HepG2 (cell line): ENCODE measurements around the gene KCNQ1OT1. TPM values are rescaled to one million over a fixed set of nuclear protein-coding genes. Genes with fewer than 3 reads are reported as not detected.
A peak's percentile ranks its signal among the peaks of the same experiment; 100 is the strongest.

Experiments used
- ATAC-seq: fragments of 200-7000 bp; cut with Tn5 transposase; 3 replicates; pipeline ENCODE4 v1.9.1; 2020; ENCODE audit warnings: mild to moderate bottlenecking, moderate library complexity
- BruUV-seq: library from RNA; stranded (reverse); fragments of 400-500 nt; replicated peaks from 2 replicates; lab custom pipeline; 2021; lab: Mats Ljungman, UMichigan
- CTCF ChIA-PET: fragments of 300-600 bp; formaldehyde crosslinking; extraction: SDS; loops from one replicate; lab custom pipeline; 2021; ENCODE audit warnings: low total read pairs, inconsistent platforms, low intra/inter-chr PET ratio; lab: Yijun Ruan, JAX
- POLR2A ChIA-PET: fragments of 350-600 bp; sonication (Branson Sonifier 250); formaldehyde crosslinking; loops from one replicate; lab custom pipeline; 2020; ENCODE audit warnings: antibody characterized with exemption, inconsistent platforms; lab: Yijun Ruan, JAX
- DNase-seq: peaks from one replicate; pipeline ENCODE4 v3.0.0-alpha.2; 2015; ENCODE audit warnings: low spot score
- FAIRE-seq: peaks from 3 replicates; lab custom pipeline; 2011; peaks lifted over from hg19 to GRCh38; lab: Jason Lieb, UNC
- H2AFZ ChIP-seq: one replicate; pipeline ENCODE4 v1.6.1; 2011; ENCODE audit warnings: low read length, inconsistent platforms
- H3K27ac ChIP-seq: fragments of 300-600 bp; 3 replicates; pipeline ENCODE4 v1.8.0; 2011; ENCODE audit warnings: mixed run types, mild to moderate bottlenecking, mixed read lengths, low read length, inconsistent platforms; ENCODE audit not compliant: insufficient read depth; ENCODE audit errors: extremely low read length
- H3K27me3 ChIP-seq, 2 experiments: fragments of 200-600 bp in 1 of 2; 2 replicates in 1 of 2; 3 replicates in 1 of 2; pipeline versions ENCODE4 v1.6.0 to v1.8.0; 2011; ENCODE audit warnings: low read length in 2 of 2, mild to moderate bottlenecking in 2 of 2, moderate library complexity in 2 of 2, inconsistent platforms in 1 of 2; ENCODE audit not compliant: insufficient read depth in 2 of 2, control insufficient read depth in 1 of 2
- H3K36me3 ChIP-seq, 2 experiments: fragments of 200-600 bp in 1 of 2; replicated peaks in 1 of 2; 2 replicates in 1 of 2; 3 replicates in 1 of 2; pipeline versions ENCODE4 v1.5.1 to v1.8.0; 2011; ENCODE audit warnings: low read length in 2 of 2, inconsistent platforms in 1 of 2; ENCODE audit not compliant: insufficient read depth in 2 of 2, control insufficient read depth in 1 of 2
- H3K4me1 ChIP-seq: 2 replicates; pipeline ENCODE4 v1.5.1; 2012; ENCODE audit warnings: low read length, inconsistent platforms; ENCODE audit not compliant: insufficient read depth
- H3K4me2 ChIP-seq: 2 replicates; pipeline ENCODE4 v1.6.0; 2011; ENCODE audit warnings: low read depth, low read length, inconsistent platforms
- H3K4me3 ChIP-seq, 3 experiments: fragments of 200-600 bp in 1 of 3; sonication (generic), shearing (Covaris generic) in 1 of 3; replicated peaks in 1 of 3; 2 replicates each; pipeline ENCODE4 v1.5.1; 2011 to 2016; ENCODE audit warnings: low read length in 3 of 3, inconsistent platforms in 2 of 3, low read depth in 2 of 3, mild to moderate bottlenecking in 2 of 3, control low read depth in 1 of 3, mixed read lengths in 1 of 3; ENCODE audit not compliant: insufficient read depth in 1 of 3
- H3K79me2 ChIP-seq: one replicate; pipeline ENCODE4 v1.6.1; 2011; ENCODE audit warnings: low read length, inconsistent platforms; ENCODE audit not compliant: insufficient read depth
- H3K9ac ChIP-seq: 2 replicates; pipeline ENCODE4 v1.6.0; 2011; ENCODE audit warnings: mild to moderate bottlenecking, low read depth, low read length, inconsistent platforms; ENCODE audit not compliant: insufficient read depth
- H3K9me3 ChIP-seq: 2 replicates; pipeline ENCODE4 v1.5.1; 2012; ENCODE audit warnings: mild to moderate bottlenecking, low read length
- H4K20me1 ChIP-seq: 2 replicates; pipeline ENCODE4 v1.6.0; 2011; ENCODE audit warnings: inconsistent platforms, mild to moderate bottlenecking, low read length, moderate library complexity; ENCODE audit not compliant: insufficient read depth
- BRD4 ChIP-seq: sonication (generic); formaldehyde crosslinking; IDR thresholded peaks from 2 replicates; pipeline ENCODE4 v1.4.0; 2020; ENCODE audit warnings: missing genetic modification reagents
- GATA4 ChIP-seq: sonication (generic); IDR thresholded peaks from 2 replicates; pipeline ENCODE4 v1.6.1; 2016; ENCODE audit warnings: antibody characterized with exemption, low read depth, borderline replicate concordance
- NCOA1 ChIP-seq: sonication (generic); formaldehyde crosslinking; IDR thresholded peaks from 2 replicates; pipeline ENCODE4 v1.9.0; 2021; ENCODE audit warnings: missing genetic modification reagents
- NFRKB ChIP-seq: fragments of 450-650 bp; IDR thresholded peaks from 2 replicates; pipeline ENCODE4 v1.6.1; 2017
- POLR2G ChIP-seq: fragments of 200-400 bp; formaldehyde crosslinking; IDR thresholded peaks from 2 replicates; pipeline ENCODE4 v1.6.1; 2018; ENCODE audit warnings: mild to moderate bottlenecking, low read depth, low read length, moderate library complexity
- RBM22 ChIP-seq: fragments of 200-400 bp; formaldehyde crosslinking; optimal IDR thresholded peaks from 2 replicates; pipeline ENCODE3; 2017; ENCODE audit warnings: mild to moderate bottlenecking, low read length, moderate library complexity
- RFX5 ChIP-seq: IDR thresholded peaks from 2 replicates; pipeline ENCODE4 v1.6.1; 2011; ENCODE audit warnings: low read depth, low read length, improper control_type of control experiment
- SRF ChIP-seq: IDR thresholded peaks from 2 replicates; pipeline ENCODE4 v1.6.1; 2011; ENCODE audit warnings: mild to moderate bottlenecking, low read depth, low read length, moderate library complexity
- WGBS: methylation state at CpG from one replicate; pipeline ENCODE4 v1.1.6; 2017; ENCODE audit warnings: low lambda C conversion rate; 5-methylcytosine and 5-hydroxymethylcytosine counted together
- in situ Hi-C: cut with HindIII; loops from 2 replicates; pipeline ENCODE4 v1.10.0; 2017; ENCODE audit warnings: low pct_unique_long_range_greater_than_20kb; ENCODE audit not compliant: extremely low pct_ligation_motif_present
- intact Hi-C: fragments of 100-400 bp; cut with micrococcal nuclease; formaldehyde crosslinking; loops from one replicate; pipeline ENCODE4 v1.10.0; 2022; ENCODE audit not compliant: unreplicated experiment
- polyA plus RNA-seq, 8 experiments: library from polyadenylated mRNA; depleted of rRNA in 3 of 8; stranded (reverse) in 7 of 8; unstranded in 1 of 8; fragments of >200 nt; fragmentation: Illumina TruSeq in 4 of 8; extraction: Trizol in 4 of 8; gene quantifications; 2 replicates each; pipeline versions ENCODE4 v1.2.1 to v1.2.3, GENCODE V29; 2011 to 2016; ENCODE audit warnings: low read depth in 4 of 8, missing spikeins in 1 of 8, mixed read lengths in 1 of 8; ENCODE audit not compliant: insufficient read depth in 1 of 8
- total RNA-seq, 5 experiments: library from RNA; depleted of rRNA; stranded (reverse); fragments of >200 nt; fragmentation: Illumina TruSeq; extraction: Trizol; gene quantifications; 2 replicates each; pipeline ENCODE4 v1.2.3, GENCODE V29; 2016; ENCODE audit warnings: low read depth in 1 of 5
- TF ChIP-seq, protein P1 (sequence below): sonication (generic); formaldehyde crosslinking; conservative IDR thresholded peaks from 2 replicates; pipeline ENCODE4 v1.8.1; 2023; ENCODE audit warnings: missing genetic modification reagents
- TF ChIP-seq, protein P2 (sequence below): sonication (generic); formaldehyde crosslinking; IDR thresholded peaks from 2 replicates; pipeline ENCODE4 v1.4.0; 2020; ENCODE audit warnings: missing genetic modification reagents
- TF ChIP-seq, protein P3 (sequence below): sonication (generic); formaldehyde crosslinking; conservative IDR thresholded peaks from 2 replicates; pipeline ENCODE4 v1.4.0; 2020; ENCODE audit warnings: missing genetic modification reagents

Gene KCNQ1OT1
- total and polyA plus RNA-seq, 2 of the 13 experiments (the other 11 are each of a cell fraction or from before 2014, with no cell fraction given): 1.3 to 18.9 TPM

DNA sequence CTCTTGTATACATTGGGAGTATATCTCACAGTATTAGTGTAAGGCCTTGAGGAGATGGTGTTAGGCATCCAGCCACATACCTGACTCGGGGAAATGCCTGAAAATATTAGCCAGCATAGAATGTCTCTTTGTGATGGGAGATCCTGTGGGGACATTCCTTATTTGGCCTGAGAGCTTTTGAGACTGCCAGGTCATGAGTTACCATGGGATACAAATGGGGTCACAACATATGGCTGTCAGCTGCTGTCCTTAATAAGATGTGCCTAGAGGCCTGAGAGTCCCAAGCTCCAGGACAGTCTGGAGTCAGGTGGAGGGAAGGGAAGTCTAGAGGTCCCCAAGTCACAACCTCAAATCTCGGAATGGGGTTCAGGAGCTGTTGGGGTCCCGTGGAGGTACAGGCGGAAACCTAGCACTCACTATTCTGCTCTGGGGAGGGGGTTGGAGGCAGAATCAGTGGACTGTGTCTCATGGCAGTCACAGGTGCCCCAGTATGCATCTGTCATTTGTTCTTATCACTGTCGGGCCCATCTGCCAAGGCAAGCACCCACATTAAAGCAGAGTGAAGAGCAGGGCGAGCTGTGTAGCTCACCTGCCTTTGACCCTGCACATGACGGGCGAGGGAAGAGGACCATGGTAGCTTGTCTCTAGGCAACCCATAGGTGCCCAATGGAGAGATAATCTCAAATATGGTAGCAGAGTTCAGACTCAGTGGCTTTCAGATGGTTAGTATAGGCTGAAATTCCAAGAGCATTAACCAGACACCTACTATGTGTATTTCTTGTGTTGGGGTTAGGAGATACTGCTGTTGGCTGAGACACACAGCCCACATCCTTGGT, 29.9 kb downstream of the KCNQ1OT1 start:
- no peak overlapping the region for H3K4me2 ChIP-seq
- BruUV-seq: no TSS peak
- H3K4me3 ChIP-seq: no peak overlapping the region
- no peak overlapping the region for H2AFZ ChIP-seq
- 89% methylated on average over 4 of the region's 8 CpGs for WGBS
- peaks cover 97% of the 10 kb centered on the region for H3K79me2 ChIP-seq
- ChIA-PET POLR2A (interaction anchor here (1.1 kb wide), 1 partner anchor 112 kb away, joined by 3 read pairs; no protein-coding TSS in a partner anchor), CTCF (no interaction called here)
- H3K9me3 ChIP-seq: no peaks in the 10 kb centered on the region
- intact Hi-C loops (no loop called here), in situ Hi-C loops (loop anchor here (10.0 kb wide), 1 partner anchor 135 kb away; no protein-coding TSS in a partner anchor)
- no peak overlapping the region for H3K27ac ChIP-seq
- peaks cover 37 to 95% of the 10 kb centered on the region in 2 experiments for H3K36me3 ChIP-seq
- H3K27me3 ChIP-seq: no peaks in the 10 kb centered on the region
- peaks cover 99% of the 10 kb centered on the region for H4K20me1 ChIP-seq
- FAIRE-seq (no peak), ATAC-seq (no peak), DNase-seq (no peak)
- peaks cover 97% of the 10 kb centered on the region for H3K4me1 ChIP-seq
- TF ChIP-seq, protein P1, sequence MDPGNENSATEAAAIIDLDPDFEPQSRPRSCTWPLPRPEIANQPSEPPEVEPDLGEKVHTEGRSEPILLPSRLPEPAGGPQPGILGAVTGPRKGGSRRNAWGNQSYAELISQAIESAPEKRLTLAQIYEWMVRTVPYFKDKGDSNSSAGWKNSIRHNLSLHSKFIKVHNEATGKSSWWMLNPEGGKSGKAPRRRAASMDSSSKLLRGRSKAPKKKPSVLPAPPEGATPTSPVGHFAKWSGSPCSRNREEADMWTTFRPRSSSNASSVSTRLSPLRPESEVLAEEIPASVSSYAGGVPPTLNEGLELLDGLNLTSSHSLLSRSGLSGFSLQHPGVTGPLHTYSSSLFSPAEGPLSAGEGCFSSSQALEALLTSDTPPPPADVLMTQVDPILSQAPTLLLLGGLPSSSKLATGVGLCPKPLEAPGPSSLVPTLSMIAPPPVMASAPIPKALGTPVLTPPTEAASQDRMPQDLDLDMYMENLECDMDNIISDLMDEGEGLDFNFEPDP (CRISPR knock-in tag): 0 out of 2 replicates have a peak, but pooled peaks have one; percentile 30
- TF ChIP-seq, protein P2, sequence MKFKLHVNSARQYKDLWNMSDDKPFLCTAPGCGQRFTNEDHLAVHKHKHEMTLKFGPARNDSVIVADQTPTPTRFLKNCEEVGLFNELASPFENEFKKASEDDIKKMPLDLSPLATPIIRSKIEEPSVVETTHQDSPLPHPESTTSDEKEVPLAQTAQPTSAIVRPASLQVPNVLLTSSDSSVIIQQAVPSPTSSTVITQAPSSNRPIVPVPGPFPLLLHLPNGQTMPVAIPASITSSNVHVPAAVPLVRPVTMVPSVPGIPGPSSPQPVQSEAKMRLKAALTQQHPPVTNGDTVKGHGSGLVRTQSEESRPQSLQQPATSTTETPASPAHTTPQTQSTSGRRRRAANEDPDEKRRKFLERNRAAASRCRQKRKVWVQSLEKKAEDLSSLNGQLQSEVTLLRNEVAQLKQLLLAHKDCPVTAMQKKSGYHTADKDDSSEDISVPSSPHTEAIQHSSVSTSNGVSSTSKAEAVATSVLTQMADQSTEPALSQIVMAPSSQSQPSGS: no peak
- TF ChIP-seq SRF: 0 out of 2 replicates have a peak, but pooled peaks have one; percentile 39
- no peak for TF ChIP-seq GATA4
- peak; percentile 49 for TF ChIP-seq POLR2G
- peak; percentile 97 for TF ChIP-seq RBM22
- TF ChIP-seq NFRKB: no peak
- peak; percentile 72 for TF ChIP-seq RFX5
- no peak for TF ChIP-seq NCOA1 (CRISPR knock-in tag)
- TF ChIP-seq, protein P3, sequence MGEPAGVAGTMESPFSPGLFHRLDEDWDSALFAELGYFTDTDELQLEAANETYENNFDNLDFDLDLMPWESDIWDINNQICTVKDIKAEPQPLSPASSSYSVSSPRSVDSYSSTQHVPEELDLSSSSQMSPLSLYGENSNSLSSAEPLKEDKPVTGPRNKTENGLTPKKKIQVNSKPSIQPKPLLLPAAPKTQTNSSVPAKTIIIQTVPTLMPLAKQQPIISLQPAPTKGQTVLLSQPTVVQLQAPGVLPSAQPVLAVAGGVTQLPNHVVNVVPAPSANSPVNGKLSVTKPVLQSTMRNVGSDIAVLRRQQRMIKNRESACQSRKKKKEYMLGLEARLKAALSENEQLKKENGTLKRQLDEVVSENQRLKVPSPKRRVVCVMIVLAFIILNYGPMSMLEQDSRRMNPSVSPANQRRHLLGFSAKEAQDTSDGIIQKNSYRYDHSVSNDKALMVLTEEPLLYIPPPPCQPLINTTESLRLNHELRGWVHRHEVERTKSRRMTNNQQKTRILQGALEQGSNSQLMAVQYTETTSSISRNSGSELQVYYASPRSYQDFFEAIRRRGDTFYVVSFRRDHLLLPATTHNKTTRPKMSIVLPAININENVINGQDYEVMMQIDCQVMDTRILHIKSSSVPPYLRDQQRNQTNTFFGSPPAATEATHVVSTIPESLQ (CRISPR knock-in tag): no peak
- TF ChIP-seq BRD4 (CRISPR knock-in tag): no peak
- H3K9ac ChIP-seq: no peak overlapping the region
